ENCODE results near the gene FHAD1.

GRCh38 chr1:15423355-15424077, 176.5 kb downstream of the FHAD1 start:
- TF ChIP-seq CTCF (IDR thresholded peaks at IDR 0.05 in 2 of 3, conservative IDR thresholded peaks at IDR 0.05 in 1 of 3; ENCODE audit: borderline replicate concordance in 1 of 3, insufficient read depth in 1 of 3, low read depth in 2 of 3, low read length in 2 of 3) (no peak), TCF7L2 (IDR thresholded peaks at IDR 0.05; ENCODE audit: borderline replicate concordance, extremely low read depth, insufficient read depth, insufficient read length) (no peak), EZH2 (IDR thresholded peaks at IDR 0.05) (no peak), ZNF274 (IDR thresholded peaks at IDR 0.05; ENCODE audit: low read depth, low read length) (no peak), POLR2AphosphoS5 (IDR thresholded peaks at IDR 0.05; ENCODE audit: low read depth, low read length) (no peak), SRF (IDR thresholded peaks at IDR 0.05; ENCODE audit: low read depth) (no peak), YY1 (IDR thresholded peaks at IDR 0.05; ENCODE audit: extremely low read depth, insufficient replicate concordance, low read depth, low read length) (no peak), ZFX (IDR thresholded peaks at IDR 0.05) (no peak), ZBTB33 (IDR thresholded peaks at IDR 0.05; ENCODE audit: extremely low read depth, insufficient replicate concordance, low read length) (no peak), POLR2A (IDR thresholded peaks at IDR 0.05; ENCODE audit: borderline replicate concordance, extremely low read depth, insufficient read depth, insufficient read length) (no peak), REST (IDR thresholded peaks at IDR 0.05; ENCODE audit: low read depth) (no peak), SP1 (IDR thresholded peaks at IDR 0.05; ENCODE audit: low read depth) (no peak)

All from HCT116 (cell line).